HG03442 (cell line): Measurements from ENCODE around the gene NR2C2AP.
A peak's percentile ranks its signal among the peaks of the same experiment; 100 is the strongest.
"Not testable (repeated sequence)": the region's sequence is repeated elsewhere in the genome, so short reads cannot be mapped to it uniquely, and the experiment has no call there.

Experiments
- ATAC-seq: cut with Tn5 transposase; IDR thresholded peaks from one replicate; pipeline ENCODE4 v1.9.1; 2021; ENCODE audit warnings: mild to moderate bottlenecking, moderate library complexity; ENCODE audit not compliant: unreplicated experiment

NR2C2AP gene

GRCh38 chr19:19185853-19186740 lies 17.1 kb downstream of the NR2C2AP start:
- ATAC-seq, result no peak

- no peak for ATAC-seq
These were observed 21.7 kb downstream of the NR2C2AP start for GRCh38 chr19:19181488-19181998.

- ATAC-seq, result no peak
These were observed 23.4 kb downstream of the NR2C2AP start for GRCh38 chr19:19179548-19180441.

- no peak for ATAC-seq
These were observed 26.3 kb downstream of the NR2C2AP start for GRCh38 chr19:19176950-19177349.

- ATAC-seq, result not testable (repeated sequence)
These were observed 30.0 kb downstream of the NR2C2AP start for GRCh38 chr19:19173243-19173642.

- no peak for ATAC-seq
These were observed 31.2 kb downstream of the NR2C2AP start for GRCh38 chr19:19171821-19172532.

- ATAC-seq, result no peak
These were observed 32.1 kb downstream of the NR2C2AP start for GRCh38 chr19:19170873-19171672.

GRCh38 chr19:19170053-19170872 lies 33.0 kb downstream of the NR2C2AP start, which contains the start of gene MEF2B:
TSS of gene MEF2B (minus strand) at chr19:19170263. CDS start at chr19:19150735, 19,528 bp downstream.
- peak; percentile 86 for ATAC-seq

- no peak for ATAC-seq
These were observed 33.8 kb downstream of the NR2C2AP start for GRCh38 chr19:19169236-19170052.

GRCh38 chr19:19167612-19168011 lies 35.6 kb downstream of the NR2C2AP start:
- ATAC-seq, result no peak

GRCh38 chr19:19165396-19165795 lies 37.8 kb downstream of the NR2C2AP start:
- ATAC-seq, result no peak

- no peak for ATAC-seq
These were observed 40.7 kb downstream of the NR2C2AP start for GRCh38 chr19:19162495-19162894.

GRCh38 chr19:19160461-19161035 lies 42.7 kb downstream of the NR2C2AP start:
- no peak for ATAC-seq

GRCh38 chr19:19159534-19159933 lies 43.7 kb downstream of the NR2C2AP start:
- no peak for ATAC-seq

GRCh38 chr19:19157808-19158207 lies 45.4 kb downstream of the NR2C2AP start:
- ATAC-seq, result no peak

- peak; percentile 54 for ATAC-seq
These were observed 47.6 kb downstream of the NR2C2AP start for GRCh38 chr19:19155495-19156219.
